HL-60 (cell line): ENCODE data around the gene CRYBG2.

ENCODE experiments used
- CTCF ChIP-seq: IDR thresholded peaks from one replicate; pipeline ENCODE4 v1.5.1; 2011; ENCODE audit warnings: low read length, control low read depth, inconsistent platforms; ENCODE audit not compliant: insufficient read depth
- GABPA ChIP-seq: IDR thresholded peaks from 2 replicates; pipeline ENCODE4 v1.6.1; 2012; ENCODE audit warnings: low read depth
- POLR2AphosphoS5 ChIP-seq: IDR thresholded peaks from 2 replicates; pipeline ENCODE4 v1.6.1; 2012; ENCODE audit warnings: low read depth
- SPI1 ChIP-seq: IDR thresholded peaks from 2 replicates; pipeline ENCODE4 v1.6.1; 2012; ENCODE audit warnings: low read depth, mild to moderate bottlenecking, borderline replicate concordance

- no peak for TF ChIP-seq CTCF
- TF ChIP-seq GABPA, result no peak
- no peak for TF ChIP-seq POLR2AphosphoS5
- no peak for TF ChIP-seq SPI1
These were observed 59.9 kb downstream of the CRYBG2 start for GRCh38 chr1:26293911-26294463.
